GM20431 (cell line): ENCODE measurements around the gene RCHY1.
"Not testable (repeated sequence)": the region's sequence is repeated elsewhere in the genome, so short reads cannot be mapped to it uniquely, and the experiment has no call there.

Experiments
- in situ Hi-C: fragments of 300-500 bp; cut with MseI, MboI; formaldehyde crosslinking; loops from one replicate; pipeline ENCODE4 v1.15.0; 2020; ENCODE audit warnings: low sequenced_read_pairs; ENCODE audit not compliant: unreplicated experiment

RCHY1 gene

DNA sequence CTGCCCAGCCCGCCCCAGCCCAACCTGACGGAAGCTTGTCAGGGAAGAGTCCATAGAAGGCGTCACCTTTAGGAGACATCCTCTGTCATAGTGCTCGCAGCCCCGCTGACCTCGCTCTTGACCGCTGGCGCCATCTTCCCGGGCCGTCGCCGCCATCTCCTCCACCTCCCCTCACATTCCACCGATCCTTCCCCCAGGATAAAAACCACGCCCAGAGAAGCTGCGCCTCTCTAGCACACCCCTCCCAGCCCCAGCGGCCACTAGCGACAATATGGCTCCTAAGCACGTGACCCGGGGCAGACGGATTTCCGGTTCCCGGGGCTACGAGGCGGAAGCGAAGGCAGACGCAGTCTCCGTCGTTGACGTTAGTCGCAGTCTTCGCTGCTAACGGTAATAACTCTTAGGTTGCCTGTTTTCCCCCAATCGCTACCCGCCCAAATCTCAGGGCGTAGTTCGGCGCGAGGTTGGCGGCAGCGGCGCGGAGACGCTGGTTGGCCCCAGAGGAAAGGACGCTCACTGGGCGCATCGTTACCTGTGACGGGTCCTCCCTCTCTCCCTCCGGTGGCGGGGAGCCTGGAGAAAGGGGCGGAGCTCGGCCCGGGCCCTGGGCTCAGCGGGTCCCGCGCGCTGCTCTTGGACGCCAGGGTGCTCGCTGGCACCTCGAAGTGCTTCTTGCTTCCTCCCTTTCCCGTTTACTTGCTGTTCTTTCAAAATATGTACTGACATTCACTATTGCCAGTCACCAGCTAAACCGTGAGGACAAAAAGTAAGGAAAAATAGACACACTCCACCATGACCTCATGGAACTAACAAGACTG is at the start of gene RCHY1, which contains the start of gene THAP6:
Gene RCHY1, minus strand, starts transcription at position 273 of the 818 bp plus-strand sequence. Its CDS starts 117 bp downstream, at position 156.
Gene THAP6, plus strand, starts transcription at position 343 of the 818 bp plus-strand sequence. CDS start 980 bp downstream, outside the sequence.
- in situ Hi-C loops: no loop called here

DNA sequence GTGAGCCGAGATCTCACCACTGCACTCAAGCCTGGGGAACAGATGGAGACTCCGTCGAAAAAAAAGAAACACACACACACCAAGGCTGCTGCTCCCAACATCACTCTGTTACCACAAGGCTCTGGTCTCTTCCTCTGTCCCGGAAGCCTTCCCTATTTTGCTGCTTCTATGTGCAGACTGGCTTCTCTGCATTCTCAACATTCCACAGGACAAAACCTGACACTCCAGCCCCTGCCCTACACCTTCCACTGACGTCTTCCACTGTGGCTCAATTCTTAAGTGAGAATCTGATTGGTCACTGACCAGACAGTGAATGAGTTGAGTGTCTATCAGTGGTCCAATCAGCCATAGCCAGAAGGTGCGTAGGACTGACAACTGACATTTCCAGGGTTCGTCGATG is 47.6 kb upstream of the RCHY1 start:
- in situ Hi-C loops: no loop called here

DNA sequence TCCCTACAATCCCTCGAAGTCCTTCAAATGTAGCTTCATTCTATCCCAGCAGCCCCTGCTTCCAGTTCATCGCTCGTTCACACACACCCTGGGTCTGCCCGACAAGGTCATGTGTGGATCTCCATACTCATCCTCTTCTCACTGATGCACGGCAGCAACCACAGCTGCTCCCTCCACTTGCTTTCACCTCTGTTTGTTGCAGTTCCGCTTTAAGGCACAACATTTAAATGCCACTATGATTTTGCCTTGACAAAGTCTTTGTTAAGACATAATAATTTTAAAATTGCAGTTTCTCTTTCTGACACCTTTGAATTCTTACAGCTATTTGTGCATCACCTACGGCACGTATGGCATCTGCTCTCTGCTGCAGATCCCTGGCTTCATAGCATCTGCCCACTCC is 43.5 kb upstream of the RCHY1 start:
- in situ Hi-C loops: no loop called here

DNA sequence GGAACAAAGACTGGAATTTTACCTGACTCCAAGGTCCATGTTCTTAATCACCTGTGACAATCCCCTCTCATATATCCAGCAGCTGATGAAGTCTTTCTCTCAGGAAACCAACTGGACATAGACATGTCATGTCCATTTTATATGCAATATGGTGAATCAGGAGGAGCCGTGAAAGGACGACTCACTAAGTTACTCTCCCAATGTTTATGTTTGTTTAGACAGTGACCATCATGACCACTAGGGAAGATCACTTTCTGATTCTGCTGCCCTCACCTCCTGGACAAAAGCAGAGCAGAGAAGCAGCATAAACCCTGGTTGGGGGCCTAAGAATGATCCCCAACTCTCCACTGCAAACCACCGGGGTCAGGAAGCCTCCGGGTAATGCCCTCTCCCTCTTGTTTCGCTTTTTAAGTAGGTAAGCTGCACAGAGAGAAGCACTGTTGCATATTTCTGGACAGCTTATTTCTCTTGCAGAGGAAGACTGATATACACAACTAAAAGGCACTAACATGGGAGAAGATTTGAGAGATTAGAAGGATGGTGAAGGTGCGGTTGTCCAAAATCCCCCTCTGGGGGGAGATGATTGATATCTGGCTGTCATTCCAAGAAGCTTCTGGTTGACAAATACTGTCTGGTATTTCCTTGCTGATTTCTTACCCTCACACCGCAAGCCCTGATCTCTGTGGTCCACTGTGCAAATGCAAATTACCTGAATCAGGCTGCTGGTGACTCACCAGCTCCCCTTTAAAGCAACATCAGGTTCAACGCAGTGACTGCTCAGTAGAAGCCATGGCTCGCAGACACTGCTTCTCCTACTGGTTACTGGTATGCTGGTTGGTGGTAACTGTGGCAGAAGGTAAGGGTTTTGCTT is 41.3 kb upstream of the RCHY1 start, which contains the start of gene ODAPH:
Gene ODAPH, plus strand, starts transcription at position 773 of the 871 bp plus-strand sequence. Its CDS starts 17 bp downstream, at position 790.
- in situ Hi-C loops: no loop called here

DNA sequence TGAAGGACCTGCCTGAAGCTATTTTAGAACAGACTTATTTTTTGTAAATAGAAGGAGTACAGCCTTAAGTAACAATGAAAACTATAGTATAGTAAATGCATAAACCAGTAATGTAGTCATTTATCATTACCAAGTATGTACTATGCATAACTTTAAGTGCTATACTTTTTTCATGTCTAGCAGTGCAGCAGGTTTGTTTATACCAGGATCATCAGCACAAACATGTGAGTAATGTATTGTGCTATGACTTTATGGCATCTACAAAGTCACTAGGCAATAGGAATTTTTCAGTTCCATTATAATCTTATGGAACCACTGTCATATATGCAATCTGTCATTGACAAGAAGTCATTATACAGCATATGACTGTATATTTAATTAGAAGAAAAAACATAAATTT is 38.2 kb upstream of the RCHY1 start:
- in situ Hi-C loops: no loop called here

DNA sequence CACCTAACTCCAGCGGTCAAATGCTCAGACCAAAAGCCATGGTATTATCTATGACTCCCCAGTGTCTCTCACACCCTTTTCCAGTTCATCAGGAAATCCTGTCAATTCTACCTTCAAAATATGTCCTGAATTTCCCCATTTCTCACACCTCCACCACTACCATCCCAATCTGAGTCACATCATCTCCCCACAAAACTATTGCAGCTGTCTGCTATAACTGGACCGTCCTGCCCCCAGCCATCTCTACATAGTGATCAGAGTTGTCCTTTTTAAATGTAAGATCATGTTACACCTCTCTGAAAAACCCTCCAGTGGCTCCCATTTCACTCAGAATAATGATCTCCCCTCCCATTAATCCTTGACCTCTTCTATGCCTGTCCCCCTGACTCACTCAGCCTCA is 34.8 kb upstream of the RCHY1 start:
- in situ Hi-C loops: no loop called here

DNA sequence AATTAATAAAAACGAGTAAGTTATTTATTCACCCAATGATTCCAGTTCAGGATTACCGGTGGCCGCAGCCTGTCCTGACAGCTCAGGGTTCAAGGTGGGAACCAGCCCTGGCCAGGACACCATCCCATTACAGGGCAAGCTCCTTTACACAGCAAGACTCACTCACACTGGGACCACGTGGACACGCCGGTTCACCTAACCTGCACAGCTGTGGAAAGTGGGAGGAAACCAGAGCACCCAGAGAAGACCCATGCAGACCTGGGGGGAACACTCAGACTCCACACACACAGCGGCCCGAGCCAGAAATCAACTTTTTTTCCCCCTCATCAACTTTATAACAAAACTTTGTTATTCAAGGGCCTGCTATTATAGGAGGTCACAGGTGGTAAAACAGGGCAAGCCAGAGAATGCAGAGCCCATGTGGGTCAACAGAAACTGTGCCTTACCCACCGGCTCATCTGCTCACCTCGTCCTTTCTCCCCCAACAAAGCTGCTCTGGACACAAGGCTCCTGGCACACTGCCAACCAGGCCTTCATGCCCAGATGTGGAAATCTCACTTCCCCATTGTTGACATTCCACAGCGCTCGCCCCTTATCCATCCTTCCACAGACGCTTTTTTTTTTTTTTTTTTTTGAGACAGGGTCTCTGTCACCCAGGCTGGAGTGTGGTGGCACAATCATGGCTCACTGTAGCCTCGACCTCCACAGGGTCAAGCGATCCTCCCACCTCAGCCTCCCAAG is 33.6 kb upstream of the RCHY1 start:
- in situ Hi-C loops: no loop called here

DNA sequence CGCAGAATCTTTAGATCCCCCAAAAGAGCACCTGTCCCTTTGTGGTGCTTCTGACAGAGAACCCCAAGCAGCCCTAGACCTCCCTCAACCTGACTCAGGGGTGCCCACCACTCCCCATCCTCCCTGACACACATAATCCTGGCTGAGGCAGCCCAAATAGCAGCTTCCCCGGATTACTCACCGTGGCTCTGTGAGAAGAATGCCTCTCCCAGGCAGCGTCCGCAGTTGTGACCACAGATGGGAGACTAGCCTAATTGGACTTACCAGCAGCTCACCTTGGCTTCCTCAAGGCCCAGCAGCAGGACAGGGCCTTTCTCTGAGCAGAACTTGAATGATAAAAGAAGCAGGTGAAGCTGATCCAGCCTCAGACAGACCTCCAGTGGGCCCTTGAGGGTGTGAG is 31.3 kb upstream of the RCHY1 start:
- in situ Hi-C loops: no loop called here

DNA sequence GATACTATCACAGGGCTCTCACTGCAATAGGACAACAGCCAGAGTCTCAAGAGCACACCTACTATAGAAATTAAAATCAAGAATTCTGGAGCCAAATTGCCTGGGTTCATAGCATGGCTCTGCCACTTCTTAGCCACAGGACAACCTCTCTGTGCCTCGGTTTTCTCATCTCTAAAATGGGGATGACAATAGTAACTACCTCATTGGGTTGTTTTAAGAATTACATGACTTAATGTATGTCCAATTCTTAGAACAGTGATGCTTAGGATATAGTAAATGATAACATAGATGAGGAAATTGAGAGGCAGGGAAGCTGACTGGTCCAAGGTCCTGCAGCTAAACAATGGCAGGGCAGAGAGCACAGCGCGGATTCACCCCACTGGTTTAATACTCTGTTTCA is 30.7 kb upstream of the RCHY1 start:
- in situ Hi-C loops: no loop called here

DNA sequence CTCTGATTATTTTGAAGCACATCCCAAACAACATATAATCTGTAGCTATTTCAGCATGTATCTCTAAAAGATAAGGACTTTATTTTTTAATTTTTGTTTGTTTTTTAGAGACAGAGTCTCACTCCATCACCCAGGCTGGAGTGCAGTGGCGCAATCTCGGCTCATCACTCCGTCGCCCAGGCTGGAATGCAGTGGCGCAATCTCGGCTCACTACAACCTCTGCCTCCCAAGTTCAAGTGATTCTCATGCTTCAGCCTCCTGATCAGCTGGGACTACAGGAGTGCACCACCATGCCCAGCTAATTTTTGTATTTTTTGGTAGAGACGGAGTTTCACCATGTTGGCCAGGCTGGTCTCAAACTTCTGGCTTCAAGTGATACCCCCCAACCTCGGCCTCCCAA is 30.0 kb upstream of the RCHY1 start:
- in situ Hi-C loops: not testable (repeated sequence)

DNA sequence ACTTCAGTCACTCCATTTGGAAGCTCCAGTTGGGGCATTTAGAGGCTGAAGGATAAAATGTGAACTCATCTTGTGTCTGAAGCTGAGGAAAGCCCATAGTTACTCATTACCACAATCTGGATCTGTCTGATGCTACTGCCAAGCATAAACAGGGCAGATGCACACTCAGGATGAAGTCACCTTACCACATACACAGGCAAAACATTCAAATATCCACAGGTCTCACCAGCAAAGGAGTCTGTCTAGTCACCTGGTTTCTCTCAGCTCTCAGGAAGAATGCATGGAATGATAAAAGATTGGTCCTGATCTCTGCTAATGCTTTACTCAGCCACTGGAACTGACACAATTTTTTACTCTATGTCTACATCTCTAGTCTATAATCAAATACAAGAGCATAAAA is 28.6 kb upstream of the RCHY1 start:
- in situ Hi-C loops: no loop called here

DNA sequence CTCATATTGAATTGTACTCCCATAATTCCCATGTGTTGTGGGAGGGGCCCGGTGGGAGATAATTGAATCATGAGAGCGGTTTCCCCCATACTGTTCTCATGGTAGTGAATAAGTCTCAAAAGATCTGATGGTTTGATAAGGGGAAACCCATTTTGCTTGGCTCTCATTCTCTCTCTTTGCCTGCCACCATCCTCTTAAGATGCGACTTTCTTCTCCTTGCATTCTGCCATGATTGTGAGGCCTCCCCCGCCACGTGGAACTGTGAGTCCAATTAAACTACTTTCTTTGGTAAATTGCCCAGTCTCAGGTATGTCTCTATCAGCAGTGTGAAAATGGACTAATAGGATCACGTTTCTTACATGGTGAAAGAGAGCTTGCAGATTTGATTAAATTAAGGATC is 23.1 kb upstream of the RCHY1 start:
- in situ Hi-C loops: not testable (repeated sequence)

DNA sequence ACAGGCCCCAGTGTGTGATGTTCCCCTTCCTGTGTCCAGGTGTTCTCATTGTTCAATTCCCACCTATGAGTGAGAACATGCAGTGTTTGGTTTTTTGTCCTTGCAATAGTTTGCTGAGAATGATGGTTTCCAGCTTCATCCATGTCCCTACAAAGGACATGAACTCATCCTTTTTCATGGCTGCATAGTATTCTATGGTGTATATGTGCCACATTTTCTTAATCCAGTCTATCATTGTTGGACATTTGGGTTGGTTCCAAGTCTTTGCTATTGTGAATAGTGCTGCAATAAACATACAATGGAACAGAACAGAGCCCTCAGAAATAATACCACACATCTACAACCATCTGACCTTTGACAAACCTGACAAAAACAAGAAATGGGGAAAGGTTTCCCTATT is 19.7 kb upstream of the RCHY1 start:
- in situ Hi-C loops: not testable (repeated sequence)

DNA sequence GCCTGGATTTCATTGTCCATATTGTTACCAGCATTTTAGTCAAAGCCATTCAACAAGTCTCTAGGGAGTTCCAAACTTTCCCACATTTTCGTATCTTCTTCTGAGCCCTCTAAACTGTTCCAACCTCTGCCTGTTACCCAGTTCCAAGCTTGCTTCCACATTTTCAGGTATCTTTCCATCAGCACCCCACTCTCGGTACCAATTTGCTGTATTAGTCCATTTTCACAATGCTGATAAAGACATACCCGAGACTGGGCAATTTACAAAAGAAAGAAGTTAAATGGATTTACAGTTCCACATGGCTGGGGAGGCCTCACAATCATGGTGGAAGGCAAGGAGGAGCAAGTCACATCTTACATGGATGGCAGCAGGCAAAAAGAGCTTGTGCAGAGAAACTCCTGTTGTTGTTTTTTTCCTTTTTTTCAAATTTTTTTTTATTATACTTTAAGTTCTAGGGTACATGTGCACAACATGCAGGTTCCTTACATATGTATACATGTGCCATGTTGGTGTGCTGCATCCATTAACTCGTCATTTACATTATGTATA is 19.2 kb upstream of the RCHY1 start:
- in situ Hi-C loops: not testable (repeated sequence)

DNA sequence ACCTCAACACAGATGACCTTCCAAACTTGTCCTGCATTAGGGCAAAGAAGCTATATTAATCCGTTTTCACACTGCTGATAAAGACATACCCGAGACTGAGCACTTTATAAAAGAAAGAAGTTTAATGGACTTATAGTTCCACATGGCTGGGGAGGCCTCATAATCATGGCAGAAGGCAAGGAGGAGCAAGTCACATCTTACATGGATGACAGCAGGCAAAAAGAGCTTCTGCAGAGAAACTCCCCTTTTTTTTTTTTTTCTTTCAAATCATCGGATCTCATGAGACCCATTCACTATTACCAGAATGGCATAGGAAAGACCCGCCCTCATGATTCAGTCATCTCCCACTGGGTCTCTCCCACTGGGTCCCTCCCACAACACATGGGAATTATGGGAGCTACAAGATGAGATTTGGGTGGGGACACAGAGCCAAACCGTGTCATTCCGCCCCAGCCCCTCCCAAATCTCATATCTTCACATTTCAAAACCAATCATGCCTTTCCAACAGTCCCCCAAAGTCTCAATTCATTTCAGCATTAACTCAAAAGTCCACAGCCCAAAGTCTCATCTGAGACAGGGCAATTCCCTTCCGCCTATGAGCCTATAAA is 17.4 kb upstream of the RCHY1 start:
- in situ Hi-C loops: not testable (repeated sequence)

DNA sequence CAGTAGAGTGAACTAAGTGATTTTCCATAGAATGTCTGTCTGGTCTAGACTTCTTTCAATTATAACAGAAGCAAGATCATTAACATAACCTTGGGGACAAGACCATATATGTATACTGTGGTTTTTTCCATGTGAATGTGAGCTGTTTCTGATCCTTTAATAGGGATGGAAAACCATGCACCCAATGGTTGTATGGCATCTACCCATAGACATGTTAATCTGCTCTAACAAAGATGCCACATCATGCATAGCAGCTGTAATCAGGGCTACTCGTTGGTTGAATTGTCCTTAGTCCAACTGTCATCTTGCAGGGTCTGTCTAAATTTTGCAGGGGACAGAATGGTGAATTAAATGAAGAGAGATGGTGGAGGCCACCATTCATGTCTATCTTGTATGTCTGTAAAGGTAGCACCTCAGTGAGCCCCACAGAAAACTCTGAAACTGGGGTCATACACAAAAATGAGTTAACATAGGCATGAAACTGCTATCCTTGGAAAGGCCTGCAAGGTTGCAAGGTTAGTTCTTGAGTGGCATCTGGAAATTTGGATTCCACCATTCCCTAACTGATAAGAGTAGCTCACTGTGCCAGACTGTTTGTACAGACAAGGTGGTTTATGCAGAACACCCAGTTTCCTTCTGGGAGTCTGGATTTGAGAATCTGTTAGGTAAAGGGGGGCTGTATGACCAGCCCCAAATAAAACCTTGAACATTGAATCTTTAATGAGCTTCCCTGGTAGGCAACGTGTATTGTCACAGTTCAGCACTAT is 16.5 kb upstream of the RCHY1 start:
- in situ Hi-C loops: no loop called here

DNA sequence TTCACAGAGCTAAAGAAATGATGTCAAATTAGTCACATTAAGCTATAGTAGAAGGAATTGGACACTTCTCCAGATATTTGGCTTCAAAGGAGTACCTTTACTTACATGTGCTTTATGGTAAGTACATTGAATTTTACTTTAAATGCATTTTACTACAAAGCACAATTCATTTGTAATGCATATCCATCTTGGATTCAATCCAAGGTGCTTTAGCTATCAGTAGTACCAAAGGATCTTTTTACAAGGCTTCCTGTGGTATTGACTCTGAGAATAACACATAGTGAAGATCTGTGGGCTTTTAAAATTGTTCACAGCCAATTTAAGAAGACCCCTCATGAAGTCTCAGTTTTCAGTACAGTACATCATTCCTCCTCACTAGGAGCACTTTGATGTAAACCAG is 13.3 kb upstream of the RCHY1 start:
- in situ Hi-C loops: no loop called here

DNA sequence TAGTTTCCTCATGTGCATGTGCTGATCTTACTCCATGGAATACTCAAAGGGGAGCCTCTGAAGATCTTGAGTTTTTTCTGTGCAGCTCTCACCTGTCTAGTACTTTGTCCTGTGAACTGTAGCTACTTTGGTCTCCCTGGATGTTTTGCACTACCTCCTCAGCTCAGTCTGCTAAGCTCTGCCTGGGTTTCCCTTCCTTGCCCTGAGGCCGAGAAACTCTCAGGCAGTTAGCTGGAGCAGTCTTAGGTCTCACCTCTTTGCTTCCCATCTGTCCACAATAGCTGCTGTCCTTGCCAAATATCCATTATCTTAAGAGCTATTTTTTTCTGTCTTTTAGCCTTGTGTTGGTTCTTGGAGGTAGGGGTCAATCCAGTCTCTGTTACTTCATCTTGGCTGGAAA is 11.7 kb upstream of the RCHY1 start:
- in situ Hi-C loops: no loop called here

DNA sequence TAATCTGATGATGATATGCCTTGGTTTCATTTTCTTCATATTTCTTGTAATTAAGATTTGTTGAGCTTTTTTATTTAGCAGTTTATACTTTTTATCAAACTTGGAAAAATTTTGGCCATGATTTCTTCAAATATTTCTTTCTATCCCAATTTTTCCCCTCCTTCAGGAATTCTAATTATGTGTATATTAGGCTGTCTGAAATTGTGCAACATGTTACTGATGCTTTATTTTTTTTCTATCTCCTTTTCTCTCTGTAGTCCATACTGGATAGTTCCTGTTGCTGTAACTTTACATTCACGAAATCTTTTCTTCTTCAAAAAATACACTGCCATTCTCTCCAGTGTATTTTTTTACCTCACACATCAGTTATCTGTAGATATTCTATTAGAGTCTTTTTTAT is 10.9 kb upstream of the RCHY1 start:
- in situ Hi-C loops: no loop called here
